ENCODE data around the gene JAK1. TPM values are rescaled to one million over a fixed set of nuclear protein-coding genes. Genes with fewer than 3 reads are reported as not detected.

Gene JAK1
- total RNA-seq, 1 donor from 2014 or later = 55.8 TPM

DNA sequence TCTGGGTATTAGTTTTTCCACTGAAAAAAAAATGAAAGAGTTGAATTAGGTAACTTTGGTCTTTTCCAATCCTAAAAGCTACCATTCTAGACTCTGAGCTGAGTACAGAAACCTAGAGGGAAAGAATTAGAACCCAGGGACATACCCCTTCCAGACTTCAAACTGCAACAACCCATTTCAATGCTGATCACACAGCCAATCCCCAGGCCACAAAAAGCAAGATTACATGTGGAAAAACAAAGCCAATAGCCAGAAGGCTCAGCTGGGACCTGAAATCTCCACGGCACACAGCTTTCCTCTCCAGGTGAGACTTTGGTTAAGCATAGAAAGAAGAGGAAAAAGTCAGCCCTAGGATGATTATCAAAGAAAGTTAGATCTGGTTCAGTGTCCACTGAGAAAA is 88.8 kb downstream of the JAK1 start:
- FAIRE-seq (no peak), DNase-seq (ENCODE audit: low read depth) (no peak)
- no peaks in the 10 kb centered on the region for H3K27me3 ChIP-seq (ENCODE audit: control insufficient read depth, insufficient read depth, low read length)
- H3K4me3 ChIP-seq (ENCODE audit: low read depth, low read length) = no peak overlapping the region
- no peak for TF ChIP-seq CTCF (IDR thresholded peaks at IDR 0.05; ENCODE audit: insufficient read depth, low read length, severe bottlenecking)
- H3K36me3 ChIP-seq (ENCODE audit: control insufficient read depth, insufficient read depth, low read length) = peaks cover 10% of the 10 kb centered on the region

DNA sequence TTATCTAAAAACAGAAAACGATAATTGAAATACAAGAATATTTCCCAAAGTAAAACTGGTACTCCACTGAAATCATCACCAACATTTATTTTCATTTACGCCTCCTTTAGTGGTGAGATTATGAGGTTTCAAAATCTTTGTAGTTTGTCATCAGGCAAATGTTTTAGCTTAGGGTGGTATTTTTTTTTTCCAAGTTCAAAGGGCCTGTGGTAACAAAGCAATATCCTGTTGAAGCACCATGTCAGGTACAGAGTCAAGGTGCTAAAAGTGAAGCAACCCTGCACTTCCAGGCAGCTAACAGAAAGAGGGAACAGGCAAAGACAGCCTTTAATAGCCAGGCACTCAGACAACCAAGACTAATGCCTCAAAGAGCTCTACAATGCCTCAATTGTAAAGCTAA is 89.2 kb downstream of the JAK1 start:
- FAIRE-seq = no peak
- H3K36me3 ChIP-seq (ENCODE audit: control insufficient read depth, insufficient read depth, low read length) = peaks cover 10% of the 10 kb centered on the region
- no peak overlapping the region for H3K4me3 ChIP-seq (ENCODE audit: low read depth, low read length)
- DNase-seq (ENCODE audit: low read depth) = no peak
- no peak for TF ChIP-seq CTCF (IDR thresholded peaks at IDR 0.05; ENCODE audit: insufficient read depth, low read length, severe bottlenecking)
- no peaks in the 10 kb centered on the region for H3K27me3 ChIP-seq (ENCODE audit: control insufficient read depth, insufficient read depth, low read length)

GRCh38 chr1:64875606-64876005 is 90.7 kb downstream of the JAK1 start:
- Histone ChIP-seq H3K27me3 (ENCODE audit: control insufficient read depth, insufficient read depth, low read length) (no peaks in the 10 kb centered on the region), H3K36me3 (ENCODE audit: control insufficient read depth, insufficient read depth, low read length) (peaks cover 11% of the 10 kb centered on the region), H3K4me3 (ENCODE audit: low read depth, low read length) (no peak overlapping the region)
- no peak for FAIRE-seq
- no peak for TF ChIP-seq CTCF (IDR thresholded peaks at IDR 0.05; ENCODE audit: insufficient read depth, low read length, severe bottlenecking)
- DNase-seq (ENCODE audit: low read depth) = no peak

DNA sequence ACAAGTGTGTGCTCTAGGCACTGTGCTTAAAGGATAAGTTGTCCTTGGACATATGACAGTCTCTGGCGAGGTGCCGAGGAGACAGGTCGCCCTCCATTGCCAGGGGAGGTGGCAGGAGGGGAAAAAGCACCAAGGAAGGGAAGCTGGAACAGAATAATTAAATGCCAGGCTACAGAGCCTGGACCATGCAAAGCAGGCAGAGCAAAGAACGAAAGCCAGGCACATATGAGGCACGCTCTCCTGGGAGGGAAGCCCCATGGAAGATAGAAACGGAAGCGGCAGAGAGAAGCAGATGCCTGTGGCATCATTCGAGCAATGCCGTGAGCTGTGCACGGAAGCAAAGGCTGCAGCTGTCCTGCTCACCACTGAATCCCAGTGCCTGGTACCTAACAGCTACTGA is 91.2 kb downstream of the JAK1 start:
- peaks cover 11% of the 10 kb centered on the region for H3K36me3 ChIP-seq (ENCODE audit: control insufficient read depth, insufficient read depth, low read length)
- H3K4me3 ChIP-seq (ENCODE audit: low read depth, low read length) = no peak overlapping the region
- no peak for TF ChIP-seq CTCF (IDR thresholded peaks at IDR 0.05; ENCODE audit: insufficient read depth, low read length, severe bottlenecking)
- DNase-seq (ENCODE audit: low read depth) (no peak), FAIRE-seq (no peak)
- no peaks in the 10 kb centered on the region for H3K27me3 ChIP-seq (ENCODE audit: control insufficient read depth, insufficient read depth, low read length)

DNA sequence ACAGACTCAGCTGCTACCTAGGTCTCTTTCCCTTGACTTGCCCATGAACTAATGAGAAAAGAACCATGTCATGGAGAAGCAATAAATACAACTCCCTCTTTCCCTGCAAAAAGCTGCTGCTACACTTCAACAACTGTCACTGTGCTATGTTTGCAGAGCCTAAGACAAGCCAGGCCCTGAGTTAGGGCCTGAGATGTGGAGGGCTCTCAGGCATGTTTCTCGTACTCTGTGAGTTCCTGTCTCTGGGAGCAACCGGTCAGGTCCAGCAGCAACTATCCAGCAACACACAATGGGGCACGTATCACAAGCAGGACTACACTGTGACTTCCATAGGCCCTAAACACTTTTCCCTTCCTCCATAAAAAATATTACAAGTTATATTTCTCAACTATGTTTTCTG is 91.7 kb downstream of the JAK1 start:
- no peak for TF ChIP-seq CTCF (IDR thresholded peaks at IDR 0.05; ENCODE audit: insufficient read depth, low read length, severe bottlenecking)
- DNase-seq (ENCODE audit: low read depth) (no peak), FAIRE-seq (peak; percentile 7)
- H3K36me3 ChIP-seq (ENCODE audit: control insufficient read depth, insufficient read depth, low read length) = peaks cover 11% of the 10 kb centered on the region
- H3K27me3 ChIP-seq (ENCODE audit: control insufficient read depth, insufficient read depth, low read length) = no peaks in the 10 kb centered on the region
- no peak overlapping the region for H3K4me3 ChIP-seq (ENCODE audit: low read depth, low read length)

- DNase-seq (ENCODE audit: low read depth) = no peak
- peaks cover 14% of the 10 kb centered on the region for H3K36me3 ChIP-seq (ENCODE audit: control insufficient read depth, insufficient read depth, low read length)
Observed at GRCh38 chr1:64873576-64873975, 92.8 kb downstream of the JAK1 start.

More at GRCh38 chr1:64873576-64873975, 92.8 kb downstream of the JAK1 start:
- Histone ChIP-seq H3K27me3 (ENCODE audit: control insufficient read depth, insufficient read depth, low read length) (no peaks in the 10 kb centered on the region), H3K4me3 (ENCODE audit: low read depth, low read length) (no peak overlapping the region)
- no peak for TF ChIP-seq CTCF (IDR thresholded peaks at IDR 0.05; ENCODE audit: insufficient read depth, low read length, severe bottlenecking)
- peak; percentile 66 for FAIRE-seq

Data from bronchial epithelial cell (primary cell).